Neural crest cell (in vitro differentiated cells): ENCODE measurements around the gene HNMT. TPM values are rescaled to one million over a fixed set of nuclear protein-coding genes. Genes with fewer than 3 reads are reported as not detected.

ENCODE experiments used
- DNase-seq: peaks from one replicate; pipeline ENCODE4 v3.0.0; 2021; ENCODE audit warnings: low read depth, mixed read lengths, low spot score
- H3K27ac Mint-ChIP-seq: one replicate; pipeline ENCODE4 v1.8.0; 2021; ENCODE audit warnings: mild to moderate bottlenecking, mixed read lengths; ENCODE audit not compliant: unreplicated experiment
- H3K27me3 Mint-ChIP-seq: 2 replicates; pipeline ENCODE4 v1.8.0; 2021; ENCODE audit warnings: low read depth, mild to moderate bottlenecking, mixed read lengths
- H3K36me3 Mint-ChIP-seq: 2 replicates; pipeline ENCODE4 v1.8.0; 2021; ENCODE audit warnings: low read depth, mild to moderate bottlenecking, mixed read lengths
- H3K4me1 Mint-ChIP-seq: 2 replicates; pipeline ENCODE4 v1.8.0; 2021; ENCODE audit warnings: mixed read lengths
- H3K4me3 Mint-ChIP-seq: one replicate; pipeline ENCODE4 v1.8.0; 2021; ENCODE audit warnings: mild to moderate bottlenecking, mixed read lengths
- H3K9me3 Mint-ChIP-seq: 2 replicates; pipeline ENCODE4 v1.8.0; 2021; ENCODE audit warnings: mixed read lengths
- CTCF ChIP-seq: fragments of 200-600 bp; sonication (generic); conservative IDR thresholded peaks from 2 replicates; pipeline ENCODE4 v1.5.0; 2021; ENCODE audit warnings: antibody characterized with exemption, mild to moderate bottlenecking
- total RNA-seq: library from RNA; stranded (reverse); gene quantifications from 2 replicates; pipeline ENCODE4 v1.2.1, GENCODE V29; 2021

Gene HNMT
- total RNA-seq, 1 donor from 2014 or later: 5.5 TPM

GRCh38 chr2:138029276-138029675 is 65.0 kb downstream of the HNMT start:
- Mint-ChIP-seq H3K36me3 (no peaks in the 10 kb centered on the region), H3K4me1 (no peaks in the 10 kb centered on the region), H3K27me3 (no peaks in the 10 kb centered on the region), H3K9me3 (no peaks in the 10 kb centered on the region), H3K27ac (no peak overlapping the region), H3K4me3 (no peak overlapping the region)
- DNase-seq: no peak
- TF ChIP-seq CTCF: no peak

DNA sequence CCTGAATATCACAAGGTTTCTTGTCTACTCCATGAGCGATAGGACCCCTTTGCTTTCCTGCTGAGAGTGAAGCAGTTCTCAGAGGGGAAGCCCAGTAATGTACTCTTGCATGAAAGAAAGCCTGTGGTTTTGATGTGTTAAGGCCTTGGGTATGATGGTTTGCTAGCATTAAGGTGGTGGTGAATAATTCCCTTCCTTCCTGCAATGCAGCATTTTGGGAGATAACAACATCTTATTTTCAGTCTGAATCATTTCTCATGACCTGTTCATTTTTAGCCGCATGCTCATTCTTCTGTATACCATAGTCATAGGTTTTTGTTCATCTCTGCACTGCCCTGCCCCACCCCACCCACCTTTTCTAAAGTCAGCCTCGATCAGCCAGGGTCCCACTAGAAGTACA is 66.2 kb downstream of the HNMT start:
- DNase-seq: no peak
- H3K4me1 Mint-ChIP-seq: no peaks in the 10 kb centered on the region
- no peak overlapping the region for H3K4me3 Mint-ChIP-seq
- no peaks in the 10 kb centered on the region for H3K36me3 Mint-ChIP-seq
- no peaks in the 10 kb centered on the region for H3K9me3 Mint-ChIP-seq
- no peak for TF ChIP-seq CTCF
- H3K27ac Mint-ChIP-seq: no peak overlapping the region
- no peaks in the 10 kb centered on the region for H3K27me3 Mint-ChIP-seq

DNA sequence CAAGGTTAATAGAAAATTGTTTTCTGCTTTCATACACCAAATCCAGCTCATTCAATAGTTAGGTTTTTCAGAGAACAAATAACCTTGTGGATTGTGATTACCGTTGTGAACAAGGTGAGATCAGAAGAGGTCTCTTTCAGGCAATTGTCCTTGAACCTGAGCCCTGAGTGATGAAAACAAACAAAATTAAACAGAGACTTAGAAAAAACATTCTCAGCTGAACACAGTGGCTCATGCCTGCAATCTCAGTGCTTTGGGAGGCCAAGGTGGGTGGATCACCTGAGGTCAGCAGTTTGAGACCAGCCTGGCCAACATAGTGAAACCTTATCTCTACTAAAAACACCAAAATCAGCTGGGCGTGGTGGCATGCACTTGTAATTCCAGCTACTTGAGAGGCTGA is 68.1 kb downstream of the HNMT start:
- H3K27ac Mint-ChIP-seq: no peak overlapping the region
- no peak for DNase-seq
- H3K4me1 Mint-ChIP-seq: no peaks in the 10 kb centered on the region
- no peak overlapping the region for H3K4me3 Mint-ChIP-seq
- H3K27me3 Mint-ChIP-seq: no peaks in the 10 kb centered on the region
- H3K36me3 Mint-ChIP-seq: no peaks in the 10 kb centered on the region
- H3K9me3 Mint-ChIP-seq: no peaks in the 10 kb centered on the region
- no peak for TF ChIP-seq CTCF

GRCh38 chr2:138034536-138034935 is 70.3 kb downstream of the HNMT start:
- Mint-ChIP-seq H3K27ac (no peak overlapping the region), H3K9me3 (no peaks in the 10 kb centered on the region), H3K4me1 (no peaks in the 10 kb centered on the region), H3K36me3 (no peaks in the 10 kb centered on the region), H3K4me3 (no peak overlapping the region), H3K27me3 (no peaks in the 10 kb centered on the region)
- no peak for TF ChIP-seq CTCF
- no peak for DNase-seq

DNA sequence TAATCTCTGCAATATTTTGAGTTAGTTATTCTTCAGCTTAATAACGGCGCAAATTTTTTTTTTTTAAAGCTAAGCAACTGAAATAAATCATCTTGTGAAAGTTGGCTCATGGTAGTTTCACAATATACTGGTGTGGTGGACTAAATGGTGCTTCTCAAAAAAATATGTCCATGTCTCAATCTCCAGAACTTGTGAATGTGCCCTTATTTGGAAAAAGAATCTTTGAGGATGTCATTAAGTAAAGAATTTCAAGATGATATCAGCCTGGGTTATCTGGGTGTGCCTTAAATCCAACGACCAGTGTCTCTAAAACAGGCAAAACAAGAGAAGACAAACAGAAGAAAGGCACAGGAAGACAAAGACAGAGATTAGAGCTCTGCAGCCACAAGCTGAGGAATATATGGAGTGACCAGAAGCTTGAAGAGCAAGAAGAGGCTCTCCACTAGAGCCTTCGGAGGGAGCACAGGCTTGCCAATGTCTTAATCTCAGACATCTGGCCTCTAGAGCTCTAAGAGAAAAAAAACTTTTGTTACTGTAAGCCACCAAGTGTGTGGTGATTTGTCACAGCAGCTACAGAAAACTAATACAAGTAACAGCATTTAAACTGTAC is 71.4 kb downstream of the HNMT start:
- H3K4me1 Mint-ChIP-seq: no peaks in the 10 kb centered on the region
- no peak for DNase-seq
- H3K36me3 Mint-ChIP-seq: no peaks in the 10 kb centered on the region
- no peak overlapping the region for H3K4me3 Mint-ChIP-seq
- H3K27ac Mint-ChIP-seq: no peak overlapping the region
- no peak for TF ChIP-seq CTCF
- no peaks in the 10 kb centered on the region for H3K27me3 Mint-ChIP-seq
- no peaks in the 10 kb centered on the region for H3K9me3 Mint-ChIP-seq
